Stimulated activated CD4-positive, alpha-beta T cell treated with anti-CD3 and anti-CD28 coated beads, Interleukin-12 subunit alpha, Interleukin-12 subunit beta, amount 100 ng/mL, for 24 hours (primary cell): ENCODE results near the gene AQP6.
"Not testable (repeated sequence)": the region's sequence is repeated elsewhere in the genome, so short reads cannot be mapped to it uniquely, and the experiment has no call there.

ENCODE experiments used
- DNase-seq, 2 experiments: peaks; one replicate each; pipeline ENCODE4 v3.0.0-alpha.2; 2020; ENCODE audit warnings: low read depth in 2 of 2

The AQP6 gene

GRCh38 chr12:49969651-49970429 is 2.9 kb upstream of the AQP6 start:
- no peak for DNase-seq

GRCh38 chr12:49970658-49971057 is 2.1 kb upstream of the AQP6 start:
- no peak for DNase-seq

- DNase-seq, result no peak
Observed at GRCh38 chr12:49971141-49971540, 1.6 kb upstream of the AQP6 start.

- DNase-seq, result no peak
Observed at GRCh38 chr12:49972129-49972528, 618 bp upstream of the AQP6 start.

- no peak for DNase-seq
Observed at GRCh38 chr12:49973361-49973830, 649 bp downstream of the AQP6 start.

- DNase-seq, result no peak
Observed at GRCh38 chr12:49974231-49974675, 1.5 kb downstream of the AQP6 start.

- no peak for DNase-seq
Observed at GRCh38 chr12:49974677-49975317, 2.0 kb downstream of the AQP6 start.

GRCh38 chr12:49975318-49975761 is 2.6 kb downstream of the AQP6 start:
- DNase-seq, result no peak

GRCh38 chr12:49976557-49976956 is 3.8 kb downstream of the AQP6 start:
- no peak for DNase-seq

- no peak for DNase-seq
Observed at GRCh38 chr12:49978125-49978524, 5.4 kb downstream of the AQP6 start.

- no peak for DNase-seq
Observed at GRCh38 chr12:49979016-49979586, 6.4 kb downstream of the AQP6 start.

- no peak for DNase-seq
Observed at GRCh38 chr12:49979791-49980190, 7.0 kb downstream of the AQP6 start.

- no peak for DNase-seq
Observed at GRCh38 chr12:49980501-49981349, 8.0 kb downstream of the AQP6 start.

- DNase-seq, result no peak
Observed at GRCh38 chr12:49982246-49983087, 9.7 kb downstream of the AQP6 start.

- DNase-seq, result no peak
Observed at GRCh38 chr12:49983892-49984291, 11.1 kb downstream of the AQP6 start.

GRCh38 chr12:49984476-49985359 is 12.0 kb downstream of the AQP6 start:
- DNase-seq, result no peak

GRCh38 chr12:49985981-49986380 is 13.2 kb downstream of the AQP6 start:
- no peak for DNase-seq

GRCh38 chr12:49986476-49986875 is 13.7 kb downstream of the AQP6 start:
- DNase-seq, result not testable (repeated sequence)

GRCh38 chr12:49987625-49988303 is 15.0 kb downstream of the AQP6 start:
- DNase-seq, result no peak
